Coronary artery (tissue), 2 donors: Measurements from ENCODE around the gene LY86.
A peak's percentile ranks its signal among the peaks of the same experiment; 100 is the strongest.

Experiments
- DNase-seq: peaks from one replicate; pipeline ENCODE4 v3.0.0-alpha.2; 2017; ENCODE audit warnings: low spot score
- H3K27ac ChIP-seq, 2 donors: fragments of 200-600 bp; sonication (generic); one replicate each; pipeline ENCODE4 v1.5.1; 2016 to 2019
- H3K4me3 ChIP-seq: fragments of 200-600 bp; sonication (generic); 2 replicates; pipeline ENCODE4 v1.5.1; 2016; ENCODE audit warnings: mild to moderate bottlenecking, moderate library complexity
- CTCF ChIP-seq: fragments of 200-600 bp; sonication (generic); IDR thresholded peaks from one replicate; pipeline ENCODE4 v1.5.1; 2019; ENCODE audit warnings: antibody characterized with exemption

The LY86 gene

GRCh38 chr6:6588924-6589709 lies 597 bp downstream of the LY86 start:
- Histone ChIP-seq H3K27ac (peak overlapping the region in 1 of 2 donors; percentile 52), H3K4me3 (peak overlapping the region; percentile 38)
- TF ChIP-seq CTCF = no peak
- no peak for DNase-seq

GRCh38 chr6:6590530-6590929 lies 2.0 kb downstream of the LY86 start:
- no peak for DNase-seq
- Histone ChIP-seq H3K27ac (no peak overlapping the region), H3K4me3 (no peak overlapping the region)
- TF ChIP-seq CTCF = no peak

- no peak for DNase-seq
- H3K27ac ChIP-seq = peak overlapping the region in 1 of 2 donors; percentile 65
These were observed 3.4 kb downstream of the LY86 start for GRCh38 chr6:6591778-6592465.

GRCh38 chr6:6592826-6593475 lies 4.4 kb downstream of the LY86 start:
- DNase-seq = no peak
- Histone ChIP-seq H3K4me3 (no peak overlapping the region), H3K27ac (peak overlapping the region in 1 of 2 donors; percentile 57)
- TF ChIP-seq CTCF = no peak

More at GRCh38 chr6:6591778-6592465, 3.4 kb downstream of the LY86 start:
- TF ChIP-seq CTCF = no peak
- H3K4me3 ChIP-seq = no peak overlapping the region

GRCh38 chr6:6593867-6594468 lies 5.4 kb downstream of the LY86 start:
- Histone ChIP-seq H3K4me3 (no peak overlapping the region), H3K27ac (peak overlapping the region in 1 of 2 donors; percentile 57)
- no peak for DNase-seq
- no peak for TF ChIP-seq CTCF

- DNase-seq = no peak
- Histone ChIP-seq H3K27ac (no peak overlapping the region), H3K4me3 (no peak overlapping the region)
- TF ChIP-seq CTCF = no peak
These were observed 6.5 kb downstream of the LY86 start for GRCh38 chr6:6595025-6595424.
